GM10248 (cell line): ENCODE results near the gene SNTB2.
A peak's percentile ranks its signal among the peaks of the same experiment; 100 is the strongest.

ENCODE experiments used
- CTCF ChIA-PET: fragments of 300-600 bp; sonication (Branson Sonifier 250); formaldehyde crosslinking; extraction: SDS; loops from one replicate; lab custom pipeline; 2021; ENCODE audit warnings: antibody characterized with exemption; lab: Yijun Ruan, JAX
- POLR2A ChIA-PET: fragments of 350-650 bp; sonication (Branson Sonifier 250); formaldehyde crosslinking; extraction: SDS; loops from one replicate; lab custom pipeline; 2020; ENCODE audit warnings: antibody characterized with exemption; lab: Yijun Ruan, JAX
- DNase-seq: peaks from one replicate; pipeline ENCODE4 v3.0.0; 2012; ENCODE audit errors: extremely low spot score
- CTCF ChIP-seq: IDR thresholded peaks from 2 replicates; pipeline ENCODE4 v1.5.1; 2012; ENCODE audit warnings: mild to moderate bottlenecking, low read depth; ENCODE audit errors: extremely low read depth, missing control alignments, control extremely low read depth

Gene SNTB2

GRCh38 chr16:69176033-69176800 is 10.7 kb upstream of the SNTB2 start:
- ChIA-PET POLR2A (interaction anchor here (0.6 kb wide), 1 partner anchor 9 kb away, joined by 3 read pairs; no protein-coding TSS in a partner anchor), CTCF (interaction anchor here (0.6 to 2.3 kb wide), 5 partner anchors 9 to 134 kb away, joined by 3 to 9 read pairs (median 3); partner anchors contain the start of gene SNTB2)
- TF ChIP-seq CTCF, result no peak

GRCh38 chr16:69179328-69180010 is 7.5 kb upstream of the SNTB2 start:
- DNase-seq, result no peak

More at GRCh38 chr16:69176033-69176800, 10.7 kb upstream of the SNTB2 start:
- no peak for DNase-seq

DNA sequence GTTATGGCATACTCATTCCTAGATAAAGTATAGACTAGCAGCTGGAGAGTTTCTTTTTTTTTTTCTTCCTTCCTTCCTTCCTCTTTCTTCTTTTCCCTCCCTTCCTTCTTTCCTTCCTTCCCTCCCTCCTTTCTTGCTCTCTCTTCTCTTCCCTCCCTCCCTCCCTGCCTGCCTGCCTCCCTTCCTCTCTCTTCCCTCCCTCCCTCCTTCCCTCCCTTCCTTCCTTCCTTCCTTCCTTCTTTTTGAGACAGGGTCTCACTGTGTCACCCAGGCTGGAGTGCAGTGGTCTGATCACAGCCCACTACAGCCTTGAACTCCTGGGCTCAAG is 7.0 kb upstream of the SNTB2 start:
- ChIA-PET POLR2A (no interaction called here), CTCF (interaction anchor here (0.9 kb wide), 1 partner anchor 29 kb away, joined by 3 read pairs; no protein-coding TSS in a partner anchor)
- no peak for DNase-seq
- TF ChIP-seq CTCF, result no peak

More at GRCh38 chr16:69179328-69180010, 7.5 kb upstream of the SNTB2 start:
- TF ChIP-seq CTCF, result no peak
- ChIA-PET POLR2A (no interaction called here), CTCF (interaction anchor here (0.9 kb wide), 1 partner anchor 29 kb away, joined by 3 read pairs; no protein-coding TSS in a partner anchor)

DNA sequence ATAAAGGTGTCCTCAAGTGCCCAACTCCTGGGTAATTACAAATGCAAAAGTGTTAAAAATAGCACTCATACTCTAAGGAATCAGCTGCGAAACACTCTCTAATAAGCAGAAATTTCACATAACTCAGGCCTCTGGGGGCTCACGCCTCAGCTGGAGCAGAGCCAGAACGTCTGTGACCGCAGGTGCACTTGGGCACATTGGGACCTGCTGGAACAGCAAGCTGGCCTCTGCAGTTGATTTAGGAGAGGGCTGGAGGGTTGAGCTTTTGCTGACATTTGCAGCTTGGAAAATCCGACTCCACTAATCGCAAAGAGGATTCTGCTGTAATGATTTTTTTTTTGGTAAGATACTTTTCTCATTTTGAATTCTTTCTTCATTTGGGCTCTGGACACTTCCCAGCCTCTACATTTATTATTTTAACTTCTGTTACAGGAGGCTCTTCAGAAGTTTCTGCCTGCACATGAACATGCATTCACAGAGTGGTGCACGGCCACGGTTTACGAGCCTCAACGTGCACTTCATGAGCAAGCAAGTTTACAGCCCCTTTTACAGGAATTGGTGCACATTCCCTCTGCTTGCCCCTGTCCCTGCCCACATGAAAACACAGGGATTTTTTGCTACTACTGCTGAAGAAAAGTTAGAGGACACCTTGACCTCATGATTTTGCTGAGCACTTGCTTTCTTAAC is 4.1 kb upstream of the SNTB2 start:
- POLR2A ChIA-PET, result no interaction called here
- CTCF ChIA-PET, result interaction anchor here (1.4 to 1.5 kb wide), 2 partner anchors 18 to 724 kb away, joined by 3 read pairs; no protein-coding TSS in a partner anchor
- no peak for DNase-seq
- no peak for TF ChIP-seq CTCF

DNA sequence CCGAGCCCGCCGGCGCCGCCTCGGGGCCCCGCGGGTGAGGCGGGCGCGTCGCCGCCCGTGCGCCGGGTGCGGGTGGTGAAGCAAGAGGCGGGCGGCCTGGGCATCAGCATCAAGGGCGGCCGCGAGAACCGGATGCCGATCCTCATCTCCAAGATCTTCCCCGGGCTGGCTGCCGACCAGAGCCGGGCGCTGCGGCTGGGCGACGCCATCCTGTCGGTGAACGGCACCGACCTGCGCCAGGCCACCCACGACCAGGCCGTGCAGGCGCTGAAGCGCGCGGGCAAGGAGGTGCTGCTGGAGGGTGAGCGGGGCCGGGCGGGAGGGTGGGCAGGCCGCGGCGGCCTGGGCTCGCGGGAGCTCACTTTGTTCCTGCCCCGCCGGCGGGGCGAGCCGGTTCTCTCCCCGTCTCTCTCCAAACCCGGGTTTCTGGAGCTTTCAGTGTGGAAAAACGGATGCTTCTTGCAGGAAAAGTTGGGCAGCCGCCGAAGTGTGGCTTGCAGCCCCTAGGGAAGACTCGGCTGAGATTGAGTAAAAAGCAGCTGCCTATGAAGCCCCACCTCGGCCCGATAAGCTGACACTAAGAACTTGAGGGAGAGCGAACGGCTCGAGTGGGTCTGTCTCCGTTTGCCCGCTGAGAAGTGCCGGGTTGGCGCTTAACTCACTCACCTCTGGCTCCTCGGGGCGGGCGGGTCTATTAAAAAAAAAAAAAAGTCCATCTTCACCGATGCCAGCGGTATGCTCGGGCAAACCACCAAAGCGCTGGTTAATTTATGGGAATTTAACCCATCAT is 677 bp downstream of the SNTB2 start:
- no peak for TF ChIP-seq CTCF
- CTCF ChIA-PET, result interaction anchor here (0.6 to 1.8 kb wide), 4 partner anchors 11 to 84 kb away, joined by 3 to 9 read pairs (median 4); no protein-coding TSS in a partner anchor
- DNase-seq, result peak; percentile 53
- POLR2A ChIA-PET, result no interaction called here
